Activated T-helper 9 cell treated with anti-CD3 and anti-CD28 coated beads, Interleukin-2, amount 50 U/mL, for 16 hours (primary cell): ENCODE data around the gene RFLNA.
"Not testable (repeated sequence)": the region's sequence is repeated elsewhere in the genome, so short reads cannot be mapped to it uniquely, and the experiment has no call there.

Experiments used
- DNase-seq: peaks from one replicate; pipeline ENCODE4 v3.0.0-alpha.2; 2020; ENCODE audit warnings: low read depth

Gene RFLNA

DNA sequence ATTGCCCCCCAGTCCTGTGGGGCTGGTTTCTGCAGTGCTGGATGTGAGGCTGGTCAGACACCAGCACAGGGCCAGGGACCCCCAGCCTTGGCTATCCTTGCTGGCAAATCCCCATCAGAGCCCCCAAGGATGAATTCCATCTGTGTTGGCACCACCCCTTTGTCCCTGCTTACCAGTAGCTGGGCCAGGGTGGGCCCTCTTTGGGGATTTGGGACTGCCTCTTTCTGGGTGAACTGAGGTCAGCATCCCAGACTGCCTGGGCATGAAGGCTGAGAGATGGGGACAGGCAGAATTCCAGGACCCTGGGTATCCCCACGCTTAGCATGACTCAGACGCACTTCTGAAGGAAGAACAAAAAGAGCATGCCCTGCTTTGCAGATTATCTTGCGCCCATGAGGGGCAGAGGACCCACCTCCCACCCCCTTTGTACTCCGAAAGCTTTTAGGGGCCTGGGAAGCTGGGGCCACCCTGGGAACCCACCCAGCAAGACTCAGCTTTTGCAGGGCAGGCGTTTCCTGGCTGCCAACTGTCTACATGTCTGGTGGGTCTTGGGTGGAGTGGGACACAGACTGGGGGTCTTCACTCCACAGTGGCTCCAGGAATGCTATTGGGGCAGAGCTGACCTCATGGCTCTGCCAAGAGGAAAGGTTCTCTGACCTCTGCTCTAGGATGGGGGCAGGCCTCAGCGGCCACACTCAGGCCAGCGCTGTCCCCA, 26.8 kb downstream of the RFLNA start:
- DNase-seq, result no peak

DNA sequence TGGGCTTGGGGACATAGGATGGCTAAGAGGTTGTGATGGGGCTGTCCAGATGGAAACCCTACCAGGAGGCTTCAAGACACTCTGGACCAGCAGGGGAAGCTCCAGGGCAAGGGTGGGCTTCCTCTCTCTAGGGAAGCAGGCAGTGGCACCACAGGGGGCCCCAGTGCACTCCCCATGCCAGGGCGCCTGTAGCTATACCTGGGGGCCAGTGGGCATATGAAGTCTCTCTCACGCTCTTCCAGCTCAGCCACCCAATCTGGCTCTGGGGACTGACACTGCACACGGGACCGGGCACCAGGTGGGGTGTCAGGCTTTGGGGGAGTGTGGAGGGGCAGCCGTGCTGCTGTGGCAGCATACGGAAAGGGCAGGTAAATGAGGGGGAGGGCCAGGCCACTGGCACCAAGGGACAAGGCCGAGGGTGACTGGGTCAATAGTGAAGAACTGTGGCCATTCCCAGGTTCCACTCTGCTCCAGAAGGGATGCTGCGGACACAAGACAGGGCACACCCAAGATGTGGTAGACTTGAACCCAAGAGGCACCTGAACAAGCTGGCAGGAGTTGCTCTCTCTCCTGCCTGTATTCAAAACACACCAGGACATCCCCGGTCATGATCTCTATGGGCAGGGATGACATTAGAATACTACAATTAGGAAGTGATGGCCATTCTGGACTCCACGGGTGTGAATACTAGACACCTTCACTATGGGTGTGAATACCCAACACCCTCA, 27.5 kb downstream of the RFLNA start:
- DNase-seq, result no peak

DNA sequence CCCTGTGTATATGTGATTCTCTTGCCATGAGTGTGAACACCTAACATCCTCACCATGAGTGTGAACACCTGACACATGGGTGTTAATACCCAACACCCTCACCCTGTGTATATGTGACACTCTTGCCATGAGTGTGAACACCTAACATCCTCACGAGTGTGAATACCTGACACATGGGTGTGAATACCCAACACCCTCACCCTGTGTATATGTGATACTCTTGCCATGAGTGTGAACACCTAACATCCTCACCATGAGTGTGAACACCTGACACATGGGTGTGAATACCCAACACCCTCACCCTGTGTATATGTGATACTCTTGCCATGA, 28.1 kb downstream of the RFLNA start:
- not testable (repeated sequence) for DNase-seq

DNA sequence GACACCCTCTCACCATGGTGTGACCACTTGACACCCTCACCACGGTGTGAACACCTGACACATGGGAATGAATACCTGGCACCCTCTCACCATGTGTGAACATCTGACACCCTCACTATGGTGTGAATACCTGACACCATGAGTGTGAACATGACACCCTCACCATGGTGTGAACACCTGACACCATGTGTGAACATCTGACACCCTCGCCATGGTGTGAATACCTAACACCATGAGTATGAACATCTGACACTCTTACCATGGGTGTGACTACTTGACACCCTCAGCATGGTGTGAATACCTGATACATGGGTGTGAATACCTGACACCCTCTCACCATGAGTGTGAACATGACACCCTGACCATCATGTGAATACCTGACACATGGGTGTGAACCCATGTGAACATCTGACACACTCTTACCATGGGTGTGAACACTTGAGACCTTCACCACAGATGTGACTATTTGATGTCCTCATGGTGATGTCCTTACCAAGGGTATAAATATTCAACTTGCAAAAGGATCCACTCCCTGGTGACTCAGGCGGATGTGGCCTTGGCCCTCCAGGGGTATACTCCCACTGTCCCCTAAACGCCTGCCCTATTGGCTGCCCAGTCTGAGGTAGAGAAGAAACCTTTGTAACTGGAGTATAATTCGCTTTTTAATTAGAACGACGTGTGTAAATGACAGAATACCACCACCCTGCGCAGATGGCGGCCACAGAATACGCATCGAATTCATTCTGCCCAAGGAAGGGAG, 29.1 kb downstream of the RFLNA start:
- no peak for DNase-seq

DNA sequence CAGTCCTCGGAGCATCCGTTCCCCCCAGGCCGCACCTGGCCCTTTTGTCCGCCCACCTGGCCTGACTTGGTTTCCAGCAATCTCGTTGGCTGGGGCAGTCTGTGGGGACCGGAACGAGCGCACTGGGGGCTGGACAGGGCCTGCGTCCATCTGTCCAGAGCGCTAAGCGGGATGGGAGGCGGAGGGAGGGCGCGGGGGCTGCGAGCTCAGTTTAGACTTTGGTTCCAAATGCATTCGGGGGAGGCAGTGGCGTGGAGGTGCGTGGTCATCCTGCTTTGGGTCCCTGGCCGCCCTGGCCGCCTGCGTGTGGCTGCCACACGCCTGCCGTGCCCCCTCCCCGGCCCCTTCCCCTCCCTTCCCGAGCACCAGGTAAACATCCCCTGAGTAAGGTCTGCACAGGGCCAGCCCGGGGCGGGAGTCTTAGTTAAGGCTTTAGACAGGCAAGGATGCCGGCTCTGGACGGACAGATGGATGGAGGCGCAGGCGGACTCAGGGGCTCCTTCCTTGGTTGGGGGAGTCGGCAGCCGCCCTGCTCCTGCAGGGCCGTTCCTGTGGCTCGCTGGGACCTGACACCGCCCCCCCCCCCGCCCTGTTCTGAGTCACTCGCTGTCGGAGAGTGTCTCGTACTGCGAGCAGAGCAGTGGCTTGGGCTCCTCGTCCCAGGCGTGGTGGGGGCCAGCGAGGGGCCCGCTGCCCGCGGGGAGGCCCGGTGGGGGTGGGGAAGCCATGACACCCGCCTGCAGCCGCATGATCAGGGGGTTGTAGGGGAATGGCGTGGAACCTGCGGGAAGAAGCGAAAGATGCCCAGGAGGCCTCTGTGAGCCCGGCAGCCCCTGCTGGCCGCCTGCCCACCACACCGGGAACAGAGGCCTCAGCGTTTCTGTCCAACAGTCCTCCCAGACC, 30.2 kb downstream of the RFLNA start:
- no peak for DNase-seq

DNA sequence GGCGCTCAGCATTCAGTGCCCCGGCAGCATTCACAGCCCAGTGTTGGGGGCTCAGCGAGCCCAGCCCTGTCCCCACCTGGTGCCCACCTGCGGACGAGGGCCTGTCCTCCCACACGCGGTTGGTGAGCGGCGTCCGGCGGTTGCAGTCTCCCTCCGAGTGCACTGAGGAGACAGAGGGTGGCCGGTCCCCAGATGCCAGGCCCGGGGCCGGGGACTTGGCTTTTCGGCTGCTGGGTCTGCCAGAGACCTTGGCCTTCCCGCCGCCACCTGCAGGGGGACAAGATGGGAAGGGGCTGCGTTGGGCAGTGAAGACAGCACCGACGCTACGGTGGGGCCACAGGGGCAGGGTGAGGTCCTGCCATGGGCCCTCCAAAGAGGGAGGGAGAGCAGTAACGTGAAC, 31.2 kb downstream of the RFLNA start:
- DNase-seq, result no peak

DNA sequence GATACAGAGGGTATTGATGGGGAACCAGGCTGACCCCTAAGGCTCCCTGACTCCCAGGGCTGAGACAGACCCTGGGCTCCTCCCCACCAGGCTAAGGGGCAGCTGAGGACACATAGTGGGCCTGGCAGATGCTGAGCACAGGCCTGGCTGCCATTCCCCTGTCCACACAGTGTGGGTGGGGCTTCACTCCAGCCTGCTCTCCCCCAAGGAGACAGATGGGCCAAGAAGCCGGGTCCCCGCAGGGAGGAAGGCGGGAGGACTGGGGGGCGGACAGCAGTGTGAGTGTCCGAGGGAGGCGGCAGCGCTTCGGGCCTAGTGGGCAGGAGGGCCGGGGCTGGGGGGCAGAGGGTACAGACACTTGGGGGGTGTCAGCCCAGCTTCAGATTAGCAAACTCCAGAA, 32.0 kb downstream of the RFLNA start:
- no peak for DNase-seq

DNA sequence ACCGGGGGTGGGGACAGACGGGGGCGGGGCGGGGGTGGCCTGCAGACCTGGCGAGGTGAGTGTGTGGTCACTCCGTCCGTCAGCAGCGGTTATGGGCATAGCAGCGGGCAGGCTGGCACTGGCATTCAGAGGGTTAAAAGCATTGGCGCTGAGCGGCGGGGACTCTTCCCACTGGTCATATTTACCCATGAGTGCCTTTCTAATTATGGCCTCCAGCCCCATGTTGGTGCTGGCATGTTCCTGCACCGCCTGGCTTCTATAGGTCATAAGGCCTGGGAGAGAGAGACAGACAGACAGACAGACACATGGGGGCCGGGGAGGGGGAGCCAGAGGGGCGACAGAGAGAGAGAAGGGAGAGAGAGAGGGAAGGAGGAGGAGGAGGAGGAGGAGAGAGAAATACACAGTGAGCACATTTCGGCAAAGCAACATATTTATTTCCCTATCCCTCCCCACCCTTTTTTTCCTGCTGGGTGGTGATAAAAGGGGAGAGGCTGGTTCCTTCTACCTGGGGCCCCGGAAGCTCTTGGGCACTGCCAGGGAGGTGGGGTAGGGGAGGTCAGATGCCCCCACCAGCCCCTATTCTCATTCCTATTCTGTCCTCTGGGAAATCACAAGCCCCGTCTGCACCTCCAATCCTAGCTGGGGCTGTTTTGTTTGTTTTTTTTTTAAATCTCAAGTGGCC, 32.6 kb downstream of the RFLNA start:
- no peak for DNase-seq

DNA sequence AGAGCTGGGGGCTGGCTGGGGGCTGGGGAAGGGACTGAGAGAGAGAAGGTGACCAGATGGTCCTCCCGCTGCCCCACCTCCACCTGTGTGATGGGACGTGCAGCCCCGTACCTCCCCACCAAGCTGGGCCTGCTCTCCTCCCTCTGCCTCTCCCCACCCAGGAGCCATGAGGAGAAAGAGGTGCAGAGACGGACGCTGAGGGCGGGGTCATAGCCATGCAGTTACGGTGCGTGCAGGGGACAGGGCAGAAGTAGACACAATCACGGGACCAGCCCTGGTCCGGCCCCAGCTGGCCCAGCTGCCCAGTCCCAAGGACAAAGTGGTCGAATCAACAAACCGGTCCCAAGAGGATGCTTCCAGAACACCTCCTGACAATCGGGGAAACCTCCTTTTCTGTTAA, 33.2 kb downstream of the RFLNA start:
- no peak for DNase-seq

DNA sequence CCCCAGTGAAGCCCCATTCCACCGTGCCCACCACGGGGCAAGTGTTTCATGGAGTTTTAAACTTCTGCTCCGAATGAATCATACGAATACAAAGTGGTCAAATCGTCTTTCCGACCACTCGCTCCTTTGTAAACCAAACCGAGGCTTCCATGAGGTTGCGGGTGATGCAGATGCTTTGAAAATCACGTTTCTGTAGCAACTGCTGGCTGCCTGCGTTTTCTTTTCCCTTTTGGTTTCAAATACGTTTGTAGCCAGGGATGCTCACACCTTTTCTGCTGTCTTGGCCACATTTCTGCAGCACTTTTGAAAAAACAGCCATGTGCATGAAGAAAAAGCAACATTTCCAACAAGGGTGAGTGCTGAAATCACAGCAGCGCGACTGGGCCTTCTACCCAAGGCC, 33.7 kb downstream of the RFLNA start:
- DNase-seq, result no peak

DNA sequence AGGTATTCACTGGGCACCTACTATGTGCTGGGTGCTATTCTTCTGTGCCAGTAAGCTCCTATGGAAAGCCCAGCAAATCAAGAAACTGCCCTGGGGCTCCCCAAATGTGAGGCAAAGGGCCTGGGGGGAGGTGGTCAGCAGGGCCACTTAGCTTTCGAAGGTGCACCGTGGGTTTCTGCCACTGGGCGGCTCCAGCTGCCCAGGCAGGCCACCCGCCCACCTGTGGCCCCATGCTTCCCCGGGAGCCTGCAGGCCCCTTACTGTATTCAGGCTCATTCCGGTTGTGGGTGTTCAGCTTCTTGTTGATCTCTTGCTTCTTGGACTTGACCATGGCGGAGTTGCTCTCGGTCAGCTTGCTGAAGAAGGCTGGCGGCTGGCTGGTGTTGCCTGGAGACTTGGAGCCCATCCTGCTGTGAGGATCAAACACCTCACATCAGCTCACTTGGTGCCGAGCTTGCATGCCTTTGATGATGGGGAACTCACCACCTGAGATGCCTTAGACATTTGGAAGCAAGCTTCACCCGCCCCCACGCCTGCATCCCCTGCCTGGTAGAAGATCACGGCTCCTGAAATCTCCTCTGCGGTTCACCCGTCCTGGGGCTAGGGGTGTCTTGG, 37.3 kb downstream of the RFLNA start:
- DNase-seq, result no peak

DNA sequence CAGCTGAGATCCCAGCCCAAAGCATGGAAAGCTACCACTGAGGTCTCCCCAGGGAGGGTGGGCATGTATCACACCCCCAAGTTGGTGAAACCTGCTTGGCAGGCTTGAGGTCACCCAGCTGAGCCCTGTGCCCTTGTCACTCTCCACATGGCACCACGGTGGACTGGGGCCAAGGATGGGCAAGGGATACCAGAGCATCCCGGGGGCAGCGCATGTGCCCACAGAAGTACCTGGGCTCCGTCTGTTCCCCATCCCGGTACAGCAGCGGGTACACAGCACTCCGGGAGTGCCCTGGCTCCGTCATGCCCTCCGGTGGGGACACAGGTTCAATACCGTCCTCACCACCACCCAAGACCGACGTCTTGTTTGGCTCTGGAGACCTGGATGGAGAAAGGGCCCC, 38.0 kb downstream of the RFLNA start:
- DNase-seq, result no peak

DNA sequence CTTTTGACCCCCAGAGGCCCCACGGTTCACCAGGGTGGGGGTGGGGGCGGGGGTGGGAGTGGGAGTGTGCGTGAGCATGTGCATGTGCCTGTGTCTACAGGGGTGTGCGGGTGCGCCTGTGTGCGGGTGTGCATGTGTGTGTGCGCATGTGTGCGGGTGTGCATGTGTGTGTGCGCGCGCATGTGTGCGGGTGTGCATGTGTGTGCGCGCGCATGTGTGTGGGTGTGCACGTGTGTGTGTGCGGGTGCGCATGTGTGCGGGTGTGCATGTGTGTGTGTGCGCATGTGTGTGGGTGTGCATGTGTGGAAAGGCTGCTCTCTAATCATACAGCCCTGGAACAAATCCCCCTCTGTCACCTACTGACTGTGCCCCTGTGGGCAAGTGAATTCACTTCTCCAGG, 38.8 kb downstream of the RFLNA start:
- no peak for DNase-seq

DNA sequence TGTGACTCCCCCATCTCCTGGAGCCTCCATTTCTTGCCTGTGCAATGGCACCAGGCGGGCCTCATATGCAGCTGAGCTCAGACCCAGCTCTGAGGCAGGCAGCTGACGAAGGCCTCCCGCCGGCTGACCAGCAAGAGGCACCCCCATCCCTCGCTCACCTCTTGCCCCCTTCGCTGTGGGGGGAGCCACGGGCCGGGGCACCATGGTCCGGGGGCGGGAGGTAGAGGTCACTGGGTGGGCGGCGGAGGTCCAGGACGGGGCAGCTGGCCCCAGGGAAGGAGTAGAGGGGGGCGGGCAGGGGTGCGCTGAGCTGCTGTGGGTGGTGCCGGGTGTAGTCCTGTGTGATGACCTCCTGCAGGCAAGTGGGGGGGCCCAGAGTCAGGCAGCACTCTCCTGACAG, 39.4 kb downstream of the RFLNA start:
- DNase-seq, result no peak

DNA sequence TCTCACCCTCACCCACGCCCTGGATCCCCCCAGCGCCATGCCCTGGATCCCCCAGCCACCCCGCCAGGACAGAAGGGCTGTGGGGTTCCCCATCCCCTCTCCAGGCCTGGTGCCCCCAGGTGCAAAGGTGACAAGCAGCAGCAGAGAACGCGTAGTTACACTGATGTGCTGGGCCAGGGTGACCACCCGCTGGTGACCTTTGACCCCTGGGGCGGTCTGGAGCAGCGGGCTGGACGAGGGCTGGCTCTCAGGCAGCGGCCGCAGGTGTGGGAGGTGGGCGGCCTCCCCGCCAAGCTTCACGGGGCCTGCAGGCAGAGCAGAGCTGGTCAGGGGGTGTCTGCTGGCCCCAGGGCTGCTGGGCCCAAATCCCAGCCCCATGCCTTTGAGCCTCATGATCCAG, 40.1 kb downstream of the RFLNA start:
- DNase-seq, result no peak

DNA sequence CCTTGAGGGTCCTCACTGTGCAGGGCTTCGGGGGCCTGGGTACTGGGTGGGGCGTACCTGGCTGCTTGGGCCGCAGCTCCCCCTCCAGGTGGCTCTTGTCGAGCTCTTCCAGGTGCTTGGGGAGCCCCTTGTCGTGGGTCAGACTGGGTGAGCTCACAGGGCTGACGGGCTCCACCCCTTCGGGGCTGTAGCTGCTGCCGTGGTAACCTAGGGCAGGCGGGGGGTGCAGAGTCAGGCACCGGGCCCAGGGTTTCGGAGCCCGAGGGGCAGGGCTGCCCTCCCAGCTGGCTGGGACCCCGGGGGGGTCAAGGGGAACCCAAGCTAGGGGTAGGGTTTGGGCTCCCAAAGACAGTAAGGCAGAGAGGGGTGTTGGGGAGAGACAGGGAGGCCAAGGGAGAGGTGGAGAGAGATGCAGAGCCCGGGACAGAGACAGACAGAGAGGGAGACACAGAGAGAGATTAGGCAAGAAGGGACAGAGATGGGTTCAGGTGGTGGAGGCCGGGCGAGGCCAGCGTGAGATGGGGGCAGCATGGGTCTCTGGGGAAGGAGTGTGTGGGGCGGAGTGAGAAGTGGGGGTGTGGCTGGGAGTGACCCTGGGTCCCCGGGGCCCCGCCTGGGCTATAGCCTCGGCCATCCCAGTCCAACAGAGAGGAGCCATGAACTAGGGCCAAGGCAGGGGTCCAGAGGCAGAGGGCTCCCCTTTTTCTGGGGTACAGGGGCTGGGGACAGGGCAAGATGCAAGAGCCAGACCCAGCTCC, 40.7 kb downstream of the RFLNA start:
- DNase-seq, result no peak

DNA sequence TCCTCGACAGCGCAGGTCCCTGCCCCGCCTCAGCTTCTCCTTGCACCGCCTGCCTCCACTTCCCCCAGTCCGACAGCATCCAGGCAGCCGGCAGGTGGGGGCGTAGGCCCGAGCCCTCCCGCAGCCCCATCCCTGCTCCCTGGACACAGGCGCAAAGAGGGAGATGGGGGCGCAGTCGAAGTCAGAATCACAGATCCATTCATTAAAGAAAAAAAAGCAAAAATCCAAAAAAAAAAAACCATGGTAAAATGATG, 41.2 kb downstream of the RFLNA start:
- no peak for DNase-seq

DNA sequence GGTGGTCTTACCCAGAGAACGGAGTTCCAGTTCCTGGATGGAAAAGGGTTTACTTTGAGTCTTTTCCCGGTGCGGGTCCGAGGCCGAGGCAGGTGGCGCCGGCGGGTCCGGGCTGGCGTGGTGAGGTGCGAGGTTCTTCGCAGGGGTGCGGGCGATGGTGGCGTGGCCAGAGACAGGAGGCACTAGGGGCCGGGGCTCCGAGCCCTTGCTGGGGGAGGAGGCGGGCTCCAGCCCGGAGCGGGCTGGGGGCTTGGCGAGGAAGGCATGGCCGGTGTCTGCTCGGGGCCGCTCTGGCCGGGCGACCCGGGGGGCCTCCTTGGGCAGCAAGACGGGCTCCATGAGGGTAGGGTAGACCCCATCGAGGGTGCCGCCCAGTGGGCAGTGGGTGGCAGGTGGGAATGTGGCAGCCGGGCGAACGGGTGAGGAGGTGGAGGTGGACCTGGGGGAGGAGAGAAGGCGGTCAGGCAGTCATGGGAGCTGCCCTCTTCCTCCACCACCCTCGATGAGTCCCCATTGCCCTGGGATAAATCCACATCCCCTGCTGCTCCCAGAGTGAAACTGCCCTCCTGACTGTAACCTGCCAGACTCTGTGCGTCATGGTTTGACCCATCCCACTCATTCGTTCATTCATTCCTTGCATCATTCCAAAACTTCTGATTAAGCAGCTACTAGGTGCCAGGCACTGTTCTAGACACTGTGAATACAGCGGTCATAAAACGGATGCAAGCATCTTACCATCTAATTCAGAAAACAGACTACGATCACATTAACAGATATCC, 42.0 kb downstream of the RFLNA start:
- no peak for DNase-seq

DNA sequence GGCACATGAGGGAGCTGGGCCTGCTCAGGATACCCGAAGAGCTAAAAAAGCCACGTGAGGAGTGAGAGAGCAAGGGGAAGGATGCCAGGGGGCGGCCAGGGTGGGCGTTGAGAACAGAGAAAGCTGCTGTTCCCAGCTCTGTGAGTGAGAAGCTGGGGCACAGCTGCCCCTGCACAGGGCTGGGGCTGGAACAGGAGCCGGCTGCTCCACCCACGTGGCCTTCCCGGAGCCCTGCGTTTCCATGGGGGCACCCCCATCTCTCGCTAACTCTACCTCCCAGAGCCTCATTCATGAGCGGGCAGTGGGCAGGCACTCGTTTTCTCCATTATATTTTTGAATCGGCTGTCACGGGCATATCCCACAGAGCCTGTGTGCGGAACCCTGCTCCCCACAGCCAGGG, 42.7 kb downstream of the RFLNA start:
- no peak for DNase-seq

DNA sequence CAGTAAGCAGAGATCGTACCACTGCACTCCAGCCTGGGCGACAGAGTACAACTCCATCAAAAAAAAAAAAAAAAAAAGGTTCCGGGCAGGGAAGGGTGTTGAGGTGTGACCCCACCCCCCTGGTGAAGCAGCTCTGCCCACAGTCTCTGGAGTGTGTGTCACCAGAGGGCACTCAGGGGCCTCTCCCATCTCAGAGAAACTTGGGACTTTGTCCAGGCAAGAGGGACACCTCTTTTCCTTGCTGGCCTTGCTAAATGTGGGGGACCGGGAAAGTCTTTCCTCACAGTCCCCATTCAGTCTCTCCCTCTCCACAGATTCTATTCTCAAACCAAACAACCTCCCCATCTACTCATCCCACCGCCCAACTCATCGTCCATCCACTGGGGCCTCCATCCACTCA, 43.6 kb downstream of the RFLNA start:
- no peak for DNase-seq
